RWPE2 (cell line): ENCODE data around the gene TAC3.
"Not testable (repeated sequence)": the region's sequence is repeated elsewhere in the genome, so short reads cannot be mapped to it uniquely, and the experiment has no call there.

ENCODE experiments used
- ATAC-seq: fragments of 200-7000 bp; cut with Tn5 transposase; 3 replicates; pipeline ENCODE4 v1.9.1; 2021; ENCODE audit warnings: low read depth
- DNase-seq: peaks from one replicate; pipeline ENCODE4 v3.0.0-alpha.2; 2020; ENCODE audit warnings: low spot score
- H3K27ac ChIP-seq: fragments of 450-650 bp; 2 replicates; pipeline ENCODE4 v1.5.1; 2017; ENCODE audit warnings: mild to moderate bottlenecking; ENCODE audit not compliant: poor library complexity, severe bottlenecking
- H3K27me3 ChIP-seq: fragments of 250-450 bp; sonication (Bioruptor Pico); 2 replicates; pipeline ENCODE4 v1.5.1; 2021; ENCODE audit warnings: mild to moderate bottlenecking, moderate library complexity; ENCODE audit not compliant: insufficient read depth, poor library complexity, severe bottlenecking
- H3K36me3 ChIP-seq: fragments of 250-450 bp; sonication (Bioruptor Pico); 2 replicates; pipeline ENCODE4 v1.5.1; 2020; ENCODE audit warnings: low read depth, mild to moderate bottlenecking, moderate library complexity
- H3K4me1 ChIP-seq: fragments of 250-450 bp; sonication (Bioruptor Pico); 2 replicates; pipeline ENCODE4 v1.5.1; 2021; ENCODE audit warnings: mild to moderate bottlenecking, moderate library complexity; ENCODE audit not compliant: insufficient read depth, poor library complexity, severe bottlenecking
- H3K4me3 ChIP-seq: fragments of 250-450 bp; sonication (Bioruptor Pico); 2 replicates; pipeline ENCODE4 v1.5.1; 2021; ENCODE audit warnings: mild to moderate bottlenecking, moderate library complexity; ENCODE audit not compliant: severe bottlenecking
- H3K9me3 ChIP-seq: fragments of 250-450 bp; sonication (Bioruptor Pico); 2 replicates; pipeline ENCODE4 v1.5.1; 2021; ENCODE audit warnings: mild to moderate bottlenecking, moderate library complexity; ENCODE audit not compliant: severe bottlenecking
- TF ChIP-seq, protein P1 (sequence below): fragments of 450-650 bp; IDR thresholded peaks from one replicate; pipeline ENCODE4 v1.5.1; 2017; ENCODE audit warnings: mild to moderate bottlenecking, moderate library complexity; ENCODE audit not compliant: poor library complexity, severe bottlenecking

TAC3 gene

DNA sequence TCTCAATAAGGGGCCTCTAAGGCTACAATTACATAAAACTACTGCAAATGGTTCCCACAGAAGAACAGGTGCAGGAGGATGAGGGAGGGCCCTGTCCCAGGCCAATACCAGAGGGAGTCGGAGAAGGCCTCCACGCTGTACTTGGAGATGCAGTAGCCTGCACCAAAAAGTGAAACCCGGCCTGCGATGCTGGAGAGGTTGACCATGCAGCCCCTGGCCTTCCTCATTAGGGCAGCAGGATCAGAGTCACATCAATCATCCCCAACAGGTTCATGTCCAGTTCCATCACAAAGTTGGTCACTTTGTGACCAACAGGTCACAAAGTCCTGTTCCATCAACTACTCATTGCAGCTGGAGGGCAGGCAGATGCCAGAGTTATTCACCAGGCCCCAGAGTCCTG lies 32.9 kb downstream of the TAC3 start:
- no peak for ATAC-seq
- TF ChIP-seq, protein P1, sequence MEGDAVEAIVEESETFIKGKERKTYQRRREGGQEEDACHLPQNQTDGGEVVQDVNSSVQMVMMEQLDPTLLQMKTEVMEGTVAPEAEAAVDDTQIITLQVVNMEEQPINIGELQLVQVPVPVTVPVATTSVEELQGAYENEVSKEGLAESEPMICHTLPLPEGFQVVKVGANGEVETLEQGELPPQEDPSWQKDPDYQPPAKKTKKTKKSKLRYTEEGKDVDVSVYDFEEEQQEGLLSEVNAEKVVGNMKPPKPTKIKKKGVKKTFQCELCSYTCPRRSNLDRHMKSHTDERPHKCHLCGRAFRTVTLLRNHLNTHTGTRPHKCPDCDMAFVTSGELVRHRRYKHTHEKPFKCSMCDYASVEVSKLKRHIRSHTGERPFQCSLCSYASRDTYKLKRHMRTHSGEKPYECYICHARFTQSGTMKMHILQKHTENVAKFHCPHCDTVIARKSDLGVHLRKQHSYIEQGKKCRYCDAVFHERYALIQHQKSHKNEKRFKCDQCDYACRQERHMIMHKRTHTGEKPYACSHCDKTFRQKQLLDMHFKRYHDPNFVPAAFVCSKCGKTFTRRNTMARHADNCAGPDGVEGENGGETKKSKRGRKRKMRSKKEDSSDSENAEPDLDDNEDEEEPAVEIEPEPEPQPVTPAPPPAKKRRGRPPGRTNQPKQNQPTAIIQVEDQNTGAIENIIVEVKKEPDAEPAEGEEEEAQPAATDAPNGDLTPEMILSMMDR = no peak

DNA sequence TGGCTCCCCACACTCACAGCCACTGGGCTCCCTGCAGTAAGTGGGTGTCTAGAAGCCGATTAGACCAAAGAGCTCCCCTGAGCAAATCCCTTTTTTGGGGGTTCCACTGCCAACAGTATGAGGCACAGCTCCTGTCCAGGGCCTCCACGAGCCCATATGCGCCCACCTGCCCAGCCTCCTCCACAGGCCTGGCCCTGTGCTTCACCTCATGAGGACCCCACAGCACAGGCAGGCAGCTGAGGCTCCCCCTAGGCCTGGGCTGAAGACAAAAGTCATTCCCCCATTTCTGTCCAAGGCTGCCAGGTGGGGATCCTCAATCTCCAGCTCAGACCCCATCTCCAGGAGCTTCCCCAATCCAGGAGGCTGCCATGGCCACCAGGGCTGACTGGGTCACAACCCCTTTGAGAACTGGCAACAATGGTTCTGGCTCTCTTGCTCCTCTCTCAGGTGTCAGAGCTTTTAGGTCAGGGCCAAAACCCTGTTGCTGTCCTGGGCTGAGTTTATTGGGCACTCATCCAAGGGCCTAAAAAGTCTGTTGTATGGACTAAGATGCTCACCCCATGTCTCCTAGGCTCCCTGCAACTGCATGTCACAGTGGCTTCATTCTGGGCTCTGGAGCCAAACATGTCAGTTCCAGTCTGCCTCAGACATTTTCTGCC lies 33.6 kb downstream of the TAC3 start:
- H3K27ac ChIP-seq, H3K9me3 ChIP-seq, H3K36me3 ChIP-seq, DNase-seq, ATAC-seq, H3K4me3 ChIP-seq, H3K27me3 ChIP-seq: not testable (repeated sequence)
- peaks cover 17% of the 10 kb centered on the region for H3K4me1 ChIP-seq

More for the DNA sequence above, 32.9 kb downstream of the TAC3 start:
- H3K4me1 ChIP-seq = peaks cover 17% of the 10 kb centered on the region
- H3K27me3 ChIP-seq = no peaks in the 10 kb centered on the region
- H3K9me3 ChIP-seq = no peaks in the 10 kb centered on the region
- H3K36me3 ChIP-seq = no peaks in the 10 kb centered on the region
- no peak for DNase-seq
- H3K27ac ChIP-seq = no peak overlapping the region
- no peak overlapping the region for H3K4me3 ChIP-seq

DNA sequence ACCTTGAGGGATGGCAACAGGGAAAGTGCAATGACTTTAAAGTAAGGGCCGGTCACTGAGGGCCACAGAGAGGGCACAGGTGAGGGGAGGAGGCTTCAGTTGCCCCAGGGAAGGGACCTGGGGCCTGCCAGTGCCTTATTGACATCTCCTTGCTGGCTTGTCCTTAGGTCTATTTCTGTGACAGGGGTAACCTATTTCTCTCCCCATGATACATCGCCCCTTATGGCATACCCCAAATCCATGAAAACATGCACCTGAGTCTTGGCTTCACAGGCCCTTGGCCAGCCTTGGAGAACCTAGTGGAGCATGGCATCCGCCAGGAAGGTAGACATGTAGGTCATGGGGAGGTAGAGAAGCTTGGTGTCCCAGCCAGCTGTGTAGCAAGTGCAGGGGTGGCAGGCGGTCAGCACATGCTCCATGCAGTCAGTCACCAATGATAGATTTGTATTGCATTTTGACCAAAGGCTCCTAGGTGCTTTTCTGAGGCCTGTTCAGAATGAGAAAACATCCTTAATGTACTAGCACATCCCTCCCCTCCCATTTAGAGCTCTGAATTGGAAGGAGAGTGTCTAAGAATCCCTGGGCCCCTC lies 35.3 kb downstream of the TAC3 start:
- ATAC-seq = no peak

DNA sequence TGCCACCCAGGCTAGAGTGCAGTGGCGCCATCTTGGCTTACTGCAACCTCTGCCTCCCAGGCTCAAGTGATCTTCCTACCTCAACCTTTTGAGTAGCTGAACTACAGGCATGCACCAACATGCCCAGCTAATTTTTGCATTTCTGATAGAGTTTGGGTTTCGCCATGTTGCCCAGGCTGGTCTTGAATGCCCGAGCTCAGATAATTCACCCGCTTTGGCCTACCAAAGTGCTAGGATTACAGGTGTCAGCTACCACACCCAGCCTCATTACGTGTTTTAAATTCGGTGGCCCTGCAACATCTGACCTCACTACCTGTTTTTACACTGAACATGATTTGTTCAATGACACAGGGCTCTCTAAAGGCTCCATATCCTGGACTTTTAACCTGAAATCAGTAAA lies 36.1 kb downstream of the TAC3 start:
- ATAC-seq = no peak
- Histone ChIP-seq H3K9me3 (no peaks in the 10 kb centered on the region), H3K36me3 (no peaks in the 10 kb centered on the region), H3K27me3 (no peaks in the 10 kb centered on the region), H3K27ac (no peak overlapping the region), H3K4me1 (no peaks in the 10 kb centered on the region), H3K4me3 (no peak overlapping the region)
- no peak for DNase-seq
- TF ChIP-seq, protein P1 = no peak

More for the DNA sequence above, 35.3 kb downstream of the TAC3 start:
- H3K27ac ChIP-seq = no peak overlapping the region
- H3K36me3 ChIP-seq = no peaks in the 10 kb centered on the region
- no peaks in the 10 kb centered on the region for H3K9me3 ChIP-seq
- no peak overlapping the region for H3K4me3 ChIP-seq
- H3K27me3 ChIP-seq = no peaks in the 10 kb centered on the region
- peaks cover 3% of the 10 kb centered on the region for H3K4me1 ChIP-seq
- TF ChIP-seq, protein P1 = no peak
- no peak for DNase-seq

DNA sequence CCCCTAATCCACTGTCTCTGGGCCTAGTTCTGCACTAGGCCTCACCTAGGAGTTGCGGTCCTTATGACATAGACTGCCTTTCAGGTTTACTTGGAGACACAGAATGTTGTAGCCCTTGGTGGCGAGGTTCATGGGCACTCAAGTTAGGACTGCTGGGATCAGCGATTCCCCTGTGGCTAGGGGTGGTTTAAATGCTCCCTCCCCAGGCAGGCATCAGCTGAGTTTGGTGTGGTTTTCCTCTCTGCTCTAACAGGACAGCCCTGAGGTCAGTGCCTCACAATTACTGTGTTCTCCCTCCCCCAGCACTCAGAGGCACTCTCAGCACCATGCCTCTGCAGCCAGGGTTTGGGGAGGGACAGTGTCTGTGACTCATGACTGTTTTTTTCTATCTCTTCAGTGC lies 36.7 kb downstream of the TAC3 start:
- Histone ChIP-seq H3K9me3 (no peaks in the 10 kb centered on the region), H3K27ac (no peak overlapping the region), H3K36me3 (no peaks in the 10 kb centered on the region), H3K4me1 (no peaks in the 10 kb centered on the region), H3K4me3 (no peak overlapping the region), H3K27me3 (no peaks in the 10 kb centered on the region)
- ATAC-seq (no peak), DNase-seq (no peak)
- TF ChIP-seq, protein P1 = no peak
